ENCODE data around the gene MST1R.

The MST1R gene

DNA sequence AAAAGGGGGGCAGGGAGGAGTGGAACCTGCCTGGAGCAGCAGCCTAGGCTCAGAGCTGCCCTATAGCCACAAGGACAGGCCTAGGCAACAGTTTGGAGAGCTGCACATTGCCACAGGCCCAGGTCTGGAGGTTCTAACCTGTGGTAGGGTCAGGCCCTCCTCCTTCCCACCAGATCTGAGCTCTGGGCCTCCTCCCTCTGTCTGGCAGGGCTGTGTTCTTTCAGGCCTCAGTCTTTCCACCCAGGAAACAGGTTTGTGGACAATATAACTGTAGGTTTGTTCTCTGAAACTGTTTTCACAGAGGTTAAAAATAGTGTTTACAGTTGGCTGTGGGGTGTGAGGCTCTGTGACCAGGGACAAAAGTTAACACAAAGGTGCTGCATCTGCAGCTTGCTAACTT lies 25.0 kb downstream of the MST1R start:
- CTCF ChIA-PET: no interaction called here
- H3K9me3 Mint-ChIP-seq: no peaks in the 10 kb centered on the region
- peaks cover 32% of the 10 kb centered on the region for H3K27me3 Mint-ChIP-seq
- no peaks in the 10 kb centered on the region for H3K36me3 Mint-ChIP-seq
- no peaks in the 10 kb centered on the region for H3K4me1 Mint-ChIP-seq
- no peak for DNase-seq
- H3K27ac Mint-ChIP-seq: no peak overlapping the region
- H3K4me3 Mint-ChIP-seq: no peak overlapping the region

DNA sequence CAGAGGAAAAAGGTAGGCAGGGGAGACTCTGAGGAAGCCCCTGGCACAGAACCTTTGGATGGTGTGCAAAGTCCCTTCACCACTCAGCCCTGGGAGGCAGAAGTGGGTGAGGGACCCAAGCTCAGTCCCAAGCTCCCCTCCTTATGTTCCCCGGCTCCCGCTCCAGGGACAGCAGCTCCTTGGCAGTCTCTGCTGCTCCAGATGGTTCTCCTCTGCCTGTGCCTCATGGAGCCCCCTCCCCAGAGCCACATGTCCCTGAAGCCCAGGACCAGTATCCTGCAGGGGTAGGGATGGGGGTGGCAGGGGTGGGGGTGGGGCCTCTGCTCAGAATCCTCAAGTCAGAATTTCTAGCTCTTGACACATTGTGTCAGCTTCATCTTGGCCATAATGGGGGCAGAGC lies 26.0 kb downstream of the MST1R start:
- Mint-ChIP-seq H3K4me3 (no peak overlapping the region), H3K36me3 (no peaks in the 10 kb centered on the region), H3K4me1 (no peaks in the 10 kb centered on the region), H3K27me3 (peaks cover 34% of the 10 kb centered on the region), H3K9me3 (no peaks in the 10 kb centered on the region), H3K27ac (no peak overlapping the region)
- no peak for DNase-seq
- CTCF ChIA-PET: no interaction called here

DNA sequence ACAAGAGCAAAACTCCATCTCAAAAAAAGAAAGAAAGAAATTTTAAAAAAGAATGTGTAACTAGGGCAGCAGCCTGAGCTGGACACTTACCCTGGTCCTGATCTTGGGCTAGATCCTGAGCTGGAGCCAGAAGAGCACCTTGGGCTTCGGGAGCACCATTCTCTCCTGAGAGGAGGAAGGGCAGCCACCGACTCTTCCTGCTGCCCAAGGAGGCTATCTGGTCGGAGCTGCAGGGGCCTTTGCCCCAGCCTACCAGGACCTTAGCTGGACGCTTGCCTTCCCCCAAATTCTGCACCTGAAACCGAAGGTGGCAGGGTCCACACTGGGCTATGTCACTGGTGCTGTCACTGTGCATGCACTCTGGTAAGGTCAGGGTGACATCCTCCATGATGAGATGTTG lies 27.1 kb downstream of the MST1R start:
- Mint-ChIP-seq H3K27me3 (peaks cover 35% of the 10 kb centered on the region), H3K27ac (no peak overlapping the region), H3K36me3 (no peaks in the 10 kb centered on the region), H3K4me3 (no peak overlapping the region), H3K4me1 (no peaks in the 10 kb centered on the region), H3K9me3 (no peaks in the 10 kb centered on the region)
- CTCF ChIA-PET: no interaction called here
- DNase-seq: no peak

DNA sequence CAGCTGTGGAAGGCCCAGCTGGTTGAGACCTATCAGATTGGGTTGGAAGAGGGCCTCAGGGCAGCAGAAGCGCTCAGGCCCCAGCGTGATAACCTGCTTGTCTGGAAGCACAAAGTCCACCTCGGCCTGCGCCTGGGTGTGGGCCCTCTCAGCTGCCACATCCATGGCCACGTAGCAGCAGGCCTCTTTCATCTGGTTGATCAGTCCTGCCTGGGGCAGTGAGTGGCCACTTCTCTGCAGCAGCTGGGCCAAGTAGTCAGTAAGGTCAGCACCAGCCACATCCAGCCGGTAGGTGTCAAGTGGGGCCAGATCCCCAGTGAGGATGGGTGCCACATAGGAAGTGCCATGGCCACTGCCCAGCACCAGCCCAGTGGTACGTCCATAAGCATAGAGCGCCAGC lies 30.1 kb downstream of the MST1R start:
- Mint-ChIP-seq H3K27me3 (peaks cover 59% of the 10 kb centered on the region), H3K27ac (no peak overlapping the region), H3K9me3 (no peaks in the 10 kb centered on the region), H3K36me3 (no peaks in the 10 kb centered on the region), H3K4me1 (no peaks in the 10 kb centered on the region), H3K4me3 (no peak overlapping the region)
- no peak for DNase-seq
- CTCF ChIA-PET: no interaction called here

DNA sequence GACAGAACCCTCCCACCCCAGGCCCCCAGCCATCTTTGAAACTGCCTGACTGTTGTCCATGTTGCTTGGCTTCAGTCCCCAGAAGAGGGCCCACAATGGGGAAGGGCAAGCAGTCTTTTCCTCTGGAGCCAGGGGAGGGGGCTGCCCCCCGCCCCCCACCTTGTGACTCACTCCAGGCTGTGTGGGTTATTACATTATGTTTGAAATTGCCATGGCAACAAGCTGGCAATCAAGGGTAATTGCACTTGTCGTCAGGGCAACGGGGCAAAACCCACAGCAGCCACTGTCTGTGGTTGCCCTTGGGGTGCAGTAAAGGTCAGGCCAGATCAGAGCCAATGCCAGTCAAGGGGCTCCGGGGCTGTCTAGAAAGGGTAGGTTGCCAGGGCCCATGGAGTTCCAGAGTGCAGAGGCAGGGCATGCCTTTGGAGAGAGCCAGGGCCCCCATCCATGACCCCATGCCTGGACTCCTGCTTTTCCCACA lies 30.8 kb downstream of the MST1R start:
- Mint-ChIP-seq H3K4me1 (no peaks in the 10 kb centered on the region), H3K9me3 (no peaks in the 10 kb centered on the region), H3K36me3 (no peaks in the 10 kb centered on the region), H3K4me3 (no peak overlapping the region), H3K27me3 (peaks cover 67% of the 10 kb centered on the region), H3K27ac (no peak overlapping the region)
- CTCF ChIA-PET: interaction anchor here (1.5 kb wide), 1 partner anchor 9 kb away, joined by 4 read pairs; no protein-coding TSS in a partner anchor
- no peak for DNase-seq

DNA sequence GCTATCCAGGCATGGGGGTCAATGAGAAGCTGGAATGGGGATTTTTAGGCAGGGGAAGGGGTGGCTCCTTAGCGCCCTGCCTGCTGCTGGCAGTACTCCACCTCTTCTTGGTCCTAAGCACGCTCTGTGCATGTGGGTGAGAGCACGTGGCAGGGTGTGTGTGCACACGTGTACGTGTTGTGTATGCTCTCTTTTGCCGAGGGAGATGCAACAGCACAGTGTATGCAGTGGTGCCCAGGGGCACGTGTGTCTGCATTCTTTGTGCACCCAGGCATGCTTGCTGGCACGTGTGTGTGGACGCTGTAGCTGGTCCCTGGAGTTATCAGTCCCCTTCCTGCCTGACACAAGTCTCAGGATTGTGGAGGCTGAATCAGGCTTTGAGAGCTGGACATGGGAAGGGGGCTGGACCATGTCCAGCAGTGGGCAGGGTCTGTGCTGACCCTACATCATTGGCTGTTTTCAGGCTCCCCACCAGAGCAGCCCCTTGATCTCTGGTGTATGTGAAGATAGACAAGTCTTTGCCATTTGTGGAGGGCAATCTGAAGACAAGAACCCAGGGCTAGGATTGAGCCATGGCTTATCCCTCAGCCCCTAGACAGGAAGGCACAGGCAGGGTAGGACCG lies 32.0 kb downstream of the MST1R start:
- Mint-ChIP-seq H3K9me3 (no peaks in the 10 kb centered on the region), H3K27ac (no peak overlapping the region), H3K4me3 (no peak overlapping the region), H3K27me3 (peaks cover 79% of the 10 kb centered on the region), H3K36me3 (no peaks in the 10 kb centered on the region), H3K4me1 (no peaks in the 10 kb centered on the region)
- CTCF ChIA-PET: interaction anchor here (1.5 kb wide), 1 partner anchor 11 kb away, joined by 4 read pairs; no protein-coding TSS in a partner anchor
- no peak for DNase-seq

DNA sequence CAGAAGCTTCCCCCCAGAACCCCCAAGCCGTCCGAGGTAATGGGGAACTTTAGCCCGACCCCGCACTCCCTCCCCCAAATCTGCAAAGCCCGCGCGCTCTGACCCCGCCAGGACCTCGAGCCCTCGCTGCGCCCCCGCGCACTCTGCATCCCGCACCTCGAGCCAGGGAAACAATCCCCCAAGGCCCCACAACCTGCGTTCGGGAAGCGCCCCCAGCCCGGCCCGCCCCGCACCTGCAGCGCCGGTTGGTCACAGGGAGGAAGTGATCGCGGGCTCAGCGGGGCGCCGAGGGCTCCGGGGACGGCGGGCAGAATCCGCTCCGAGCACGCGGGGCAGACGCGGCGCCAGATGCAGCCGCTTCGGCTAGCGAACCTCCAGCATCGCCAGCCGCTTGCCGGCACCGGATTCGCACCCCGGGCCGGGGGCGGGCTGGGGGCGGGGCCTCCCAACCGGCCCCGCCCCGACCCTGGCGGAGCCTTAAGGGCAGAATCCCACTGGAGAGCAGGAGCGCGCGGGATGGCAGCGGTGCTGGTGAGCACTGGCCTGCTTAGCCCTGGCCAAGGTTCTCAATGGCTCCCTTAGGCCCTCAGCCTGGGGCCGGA lies 34.0 kb downstream of the MST1R start, which contains the start of gene CAMKV:
CAMKV (minus strand) TSS at position 382 of the 602 bp plus-strand sequence. CDS start 7,518 bp downstream, outside the sequence.
- Mint-ChIP-seq H3K36me3 (no peaks in the 10 kb centered on the region), H3K27me3 (peaks cover 91% of the 10 kb centered on the region), H3K27ac (no peak within 1 kb of the TSS), H3K9me3 (no peaks in the 10 kb centered on the region), H3K4me1 (no peaks in the 10 kb centered on the region), H3K4me3 (no peak within 1 kb of the TSS)
- CTCF ChIA-PET: interaction anchor here (0.6 kb wide), 1 partner anchor 11 kb away, joined by 3 read pairs; no protein-coding TSS in a partner anchor
- DNase-seq: peak; percentile 57

DNA sequence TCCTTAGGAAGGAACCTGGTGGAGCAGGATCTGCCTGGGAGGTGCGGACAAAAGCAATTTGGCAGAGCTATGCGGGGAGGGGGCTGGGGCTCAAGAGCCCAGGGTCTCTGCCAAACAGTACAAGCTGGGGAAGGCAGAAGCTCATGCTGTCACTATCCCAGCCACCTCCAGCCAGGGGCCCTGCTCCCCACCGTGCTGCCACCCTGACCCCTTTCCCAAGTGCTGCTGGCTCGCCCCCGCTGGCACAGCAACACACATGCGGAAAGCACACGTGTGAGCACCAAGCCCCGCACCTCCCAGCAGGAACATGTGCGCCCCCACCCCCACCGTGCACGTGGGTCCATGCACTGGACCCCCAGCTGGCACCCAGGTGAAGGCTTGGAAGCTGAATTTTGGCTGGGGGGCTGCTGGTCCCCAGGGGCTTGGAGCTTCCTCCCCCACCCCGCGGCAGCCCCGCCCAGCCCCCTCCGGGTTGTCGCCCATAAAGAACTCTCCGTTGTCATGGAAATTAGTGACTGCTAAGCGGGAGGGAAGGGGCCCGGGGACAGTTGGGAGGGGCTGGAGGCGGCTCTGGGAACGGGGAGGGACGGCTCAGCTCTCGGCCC lies 34.7 kb downstream of the MST1R start:
- H3K9me3 Mint-ChIP-seq: no peaks in the 10 kb centered on the region
- no peak overlapping the region for H3K27ac Mint-ChIP-seq
- H3K4me1 Mint-ChIP-seq: no peaks in the 10 kb centered on the region
- CTCF ChIA-PET: interaction anchor here (1.4 kb wide), 1 partner anchor 10 kb away, joined by 3 read pairs; no protein-coding TSS in a partner anchor
- no peaks in the 10 kb centered on the region for H3K36me3 Mint-ChIP-seq
- peak; percentile 33 for DNase-seq
- H3K27me3 Mint-ChIP-seq: peaks cover 96% of the 10 kb centered on the region
- no peak overlapping the region for H3K4me3 Mint-ChIP-seq

DNA sequence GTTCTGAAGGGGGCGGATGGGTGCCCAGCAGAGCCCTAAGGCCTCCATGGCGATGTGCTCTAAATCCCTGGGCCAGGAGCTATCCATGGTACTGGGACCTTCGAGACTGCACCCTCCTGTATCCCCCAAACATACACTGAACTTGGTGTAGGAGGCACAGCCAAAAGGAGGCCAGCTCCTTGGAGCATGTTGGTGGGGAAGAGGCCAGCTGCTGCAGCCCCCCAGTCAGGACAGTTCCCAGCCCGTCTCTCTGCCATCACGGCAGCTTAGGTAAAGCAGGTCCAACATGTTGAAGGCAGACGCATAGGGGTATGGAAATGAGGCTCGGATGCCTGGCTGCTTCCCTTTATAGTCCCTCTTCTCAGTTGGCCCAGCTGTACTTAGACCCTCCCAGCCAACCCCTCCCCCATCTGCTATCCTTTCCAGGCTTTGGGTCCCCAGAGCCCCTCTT lies 35.8 kb downstream of the MST1R start:
- Mint-ChIP-seq H3K27me3 (peaks cover 98% of the 10 kb centered on the region), H3K4me1 (no peaks in the 10 kb centered on the region), H3K36me3 (no peaks in the 10 kb centered on the region), H3K27ac (no peak overlapping the region), H3K9me3 (no peaks in the 10 kb centered on the region), H3K4me3 (no peak overlapping the region)
- DNase-seq: peak; percentile 68
- CTCF ChIA-PET: interaction anchor here (1.3 to 1.4 kb wide), 2 partner anchors 11 to 29 kb away, joined by 3 to 5 read pairs; no protein-coding TSS in a partner anchor

DNA sequence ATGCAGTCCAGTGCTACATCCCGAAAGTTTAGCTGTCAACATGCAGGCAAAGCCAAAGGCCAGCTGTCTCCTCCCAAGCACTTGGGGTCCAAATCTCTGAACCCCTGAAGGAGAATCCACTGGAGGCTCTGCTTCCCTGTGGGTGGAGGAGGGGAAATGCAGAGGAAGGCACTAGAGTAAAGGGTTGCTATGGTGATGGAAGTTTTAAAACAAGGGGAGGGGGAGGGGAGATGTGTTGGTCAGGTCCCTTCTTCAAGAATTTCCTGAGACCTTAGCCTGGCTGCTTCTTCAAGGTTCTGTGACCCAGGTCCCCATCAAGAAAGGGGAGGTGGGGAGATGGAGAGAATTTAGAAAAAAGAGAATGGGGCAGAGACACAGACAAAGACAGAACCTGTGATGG lies 36.3 kb downstream of the MST1R start:
- H3K36me3 Mint-ChIP-seq: no peaks in the 10 kb centered on the region
- CTCF ChIA-PET: interaction anchor here (1.3 kb wide), 1 partner anchor 28 kb away, joined by 5 read pairs; no protein-coding TSS in a partner anchor
- H3K27me3 Mint-ChIP-seq: peaks cover 93% of the 10 kb centered on the region
- H3K9me3 Mint-ChIP-seq: no peaks in the 10 kb centered on the region
- no peak overlapping the region for H3K4me3 Mint-ChIP-seq
- no peak overlapping the region for H3K27ac Mint-ChIP-seq
- DNase-seq: no peak
- H3K4me1 Mint-ChIP-seq: no peaks in the 10 kb centered on the region

DNA sequence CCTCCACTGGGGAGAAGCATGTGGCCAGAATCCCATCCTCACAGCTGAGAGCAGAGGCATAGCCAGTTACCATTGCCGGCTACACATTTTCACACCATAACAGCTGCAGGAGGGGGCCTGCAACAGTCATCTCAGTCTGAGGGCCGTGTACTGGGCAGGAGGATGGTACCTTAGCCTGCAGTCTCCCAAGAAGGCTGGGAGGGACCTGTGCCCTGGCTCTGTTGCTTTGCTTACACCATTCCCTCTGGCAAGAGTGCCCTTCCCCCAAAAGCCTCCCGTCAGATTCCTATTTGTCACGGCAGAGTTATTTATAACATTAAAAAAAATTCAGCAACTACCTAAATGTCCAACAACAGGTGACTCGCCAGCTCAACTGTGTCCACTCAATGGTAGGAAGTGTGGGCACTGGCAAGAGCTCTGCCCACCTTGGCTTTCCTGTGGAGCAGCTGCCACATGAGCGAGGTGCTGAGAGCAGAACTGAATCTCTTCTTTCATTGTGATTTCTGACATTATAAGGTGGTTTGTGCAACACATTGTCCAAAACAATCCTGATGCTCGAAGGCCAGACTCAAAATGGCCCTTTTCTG lies 38.4 kb downstream of the MST1R start:
- Mint-ChIP-seq H3K27ac (no peak overlapping the region), H3K4me1 (no peaks in the 10 kb centered on the region), H3K27me3 (peaks cover 83% of the 10 kb centered on the region), H3K36me3 (no peaks in the 10 kb centered on the region), H3K9me3 (no peaks in the 10 kb centered on the region), H3K4me3 (no peak overlapping the region)
- DNase-seq: no peak
- CTCF ChIA-PET: no interaction called here

DNA sequence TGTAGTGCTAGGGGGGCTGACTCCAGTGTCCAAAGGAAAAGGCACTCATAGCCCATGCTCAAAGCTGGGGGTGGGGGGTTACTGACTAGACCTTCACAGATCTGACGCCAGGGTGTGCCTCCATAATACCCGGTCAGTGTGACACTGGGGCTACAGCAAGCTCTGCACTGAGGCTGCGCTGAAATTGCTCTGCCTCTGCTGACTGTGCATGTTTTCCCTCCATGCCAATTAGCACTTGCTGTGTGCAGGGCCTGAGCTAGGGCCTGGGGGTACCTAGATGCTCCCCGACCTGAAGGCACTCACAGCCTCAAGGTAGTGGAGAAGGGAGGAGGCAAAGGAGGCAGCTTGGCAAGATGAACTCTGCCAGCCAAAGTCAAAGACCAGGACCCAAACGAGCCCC lies 39.2 kb downstream of the MST1R start:
- H3K9me3 Mint-ChIP-seq: no peaks in the 10 kb centered on the region
- CTCF ChIA-PET: no interaction called here
- peaks cover 83% of the 10 kb centered on the region for H3K27me3 Mint-ChIP-seq
- no peaks in the 10 kb centered on the region for H3K36me3 Mint-ChIP-seq
- no peak for DNase-seq
- H3K27ac Mint-ChIP-seq: no peak overlapping the region
- no peak overlapping the region for H3K4me3 Mint-ChIP-seq
- H3K4me1 Mint-ChIP-seq: no peaks in the 10 kb centered on the region

DNA sequence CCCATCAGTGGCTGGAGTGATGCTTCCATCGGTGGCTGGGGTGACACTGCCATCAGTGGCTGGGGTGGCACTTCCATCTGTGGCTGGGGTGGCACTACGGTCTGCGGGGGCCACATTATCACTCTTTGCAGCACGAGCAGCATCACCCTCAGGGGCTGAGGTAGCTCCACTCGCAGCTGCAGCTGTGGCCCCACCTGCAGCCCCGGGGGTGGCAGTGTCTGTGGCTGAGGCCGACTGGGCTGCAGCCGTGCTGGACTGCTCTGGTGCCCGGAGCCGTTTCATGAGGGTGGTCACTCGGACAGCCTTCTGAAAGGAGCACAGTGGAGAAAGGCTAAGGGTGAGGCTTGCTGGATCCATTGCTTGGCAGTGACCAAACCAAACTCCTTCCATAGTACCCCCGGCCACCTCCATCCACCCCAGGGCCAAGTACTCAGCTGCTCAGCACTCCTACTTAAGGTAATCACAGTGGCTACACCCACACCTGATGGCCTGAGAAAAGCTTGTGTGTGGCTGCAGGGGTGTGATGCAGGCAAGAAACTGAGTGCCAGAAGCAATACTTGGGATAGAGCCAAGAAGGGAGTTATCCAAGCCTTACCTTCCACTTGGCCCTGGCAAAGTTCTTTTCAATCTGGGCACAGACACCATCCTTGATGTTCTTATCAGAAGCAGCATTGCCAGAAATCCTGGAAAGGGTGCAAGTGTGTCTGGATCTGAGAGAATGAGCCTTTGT lies 43.9 kb downstream of the MST1R start:
- Mint-ChIP-seq H3K9me3 (no peaks in the 10 kb centered on the region), H3K27me3 (peaks cover 35% of the 10 kb centered on the region), H3K27ac (no peak overlapping the region), H3K36me3 (no peaks in the 10 kb centered on the region), H3K4me1 (peaks cover 19% of the 10 kb centered on the region), H3K4me3 (no peak overlapping the region)
- DNase-seq: no peak
- CTCF ChIA-PET: no interaction called here
